ENCODE results near the gene ARL6.

The ARL6 gene, protein sequence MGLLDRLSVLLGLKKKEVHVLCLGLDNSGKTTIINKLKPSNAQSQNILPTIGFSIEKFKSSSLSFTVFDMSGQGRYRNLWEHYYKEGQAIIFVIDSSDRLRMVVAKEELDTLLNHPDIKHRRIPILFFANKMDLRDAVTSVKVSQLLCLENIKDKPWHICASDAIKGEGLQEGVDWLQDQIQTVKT

DNA sequence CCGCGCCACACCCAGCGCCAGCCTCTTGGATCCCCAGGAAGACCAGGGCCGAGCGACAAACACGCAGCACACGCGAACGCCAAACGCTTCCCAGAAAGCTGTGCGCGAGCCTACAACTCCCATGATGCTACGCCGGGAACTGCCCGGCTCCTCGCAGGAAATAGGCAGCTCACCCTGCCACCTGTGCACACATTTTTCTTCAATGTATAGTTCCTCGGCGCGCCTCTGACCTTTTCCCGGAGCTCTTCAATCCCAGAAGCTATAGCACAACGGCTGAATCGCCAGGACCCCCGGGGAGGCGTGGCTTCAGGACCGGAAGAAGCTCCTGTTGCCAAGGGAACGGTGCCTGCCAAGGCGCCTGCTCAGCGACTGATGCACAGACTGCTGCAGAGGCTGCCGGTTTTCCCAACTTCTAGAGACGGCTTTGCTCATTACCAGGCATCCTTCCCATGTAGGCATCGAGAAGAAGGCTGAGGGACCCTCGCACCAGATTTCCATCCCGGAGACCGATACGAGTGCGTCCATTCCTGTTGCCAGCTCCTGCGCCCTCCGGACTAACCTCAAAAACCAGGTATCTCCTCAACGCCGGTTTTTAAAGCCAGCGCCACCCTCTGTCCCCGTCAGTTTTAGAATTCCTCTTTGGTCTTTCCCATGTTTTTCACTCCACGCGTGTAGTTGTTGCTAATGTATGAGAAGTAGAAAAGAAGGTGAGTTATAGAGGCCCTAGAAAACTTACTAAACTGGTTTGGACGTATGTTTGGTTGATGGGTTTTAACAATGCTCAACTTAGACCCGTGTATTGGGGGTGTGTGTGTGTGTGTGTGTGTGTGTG lies at the start of gene ARL6:
Gene ARL6, plus strand, starts transcription at position 352 of the 832 bp plus-strand sequence. CDS start 3,350 bp downstream, outside the sequence.
- peak; percentile 35 to 97 (median 90) for DNase-seq

DNA sequence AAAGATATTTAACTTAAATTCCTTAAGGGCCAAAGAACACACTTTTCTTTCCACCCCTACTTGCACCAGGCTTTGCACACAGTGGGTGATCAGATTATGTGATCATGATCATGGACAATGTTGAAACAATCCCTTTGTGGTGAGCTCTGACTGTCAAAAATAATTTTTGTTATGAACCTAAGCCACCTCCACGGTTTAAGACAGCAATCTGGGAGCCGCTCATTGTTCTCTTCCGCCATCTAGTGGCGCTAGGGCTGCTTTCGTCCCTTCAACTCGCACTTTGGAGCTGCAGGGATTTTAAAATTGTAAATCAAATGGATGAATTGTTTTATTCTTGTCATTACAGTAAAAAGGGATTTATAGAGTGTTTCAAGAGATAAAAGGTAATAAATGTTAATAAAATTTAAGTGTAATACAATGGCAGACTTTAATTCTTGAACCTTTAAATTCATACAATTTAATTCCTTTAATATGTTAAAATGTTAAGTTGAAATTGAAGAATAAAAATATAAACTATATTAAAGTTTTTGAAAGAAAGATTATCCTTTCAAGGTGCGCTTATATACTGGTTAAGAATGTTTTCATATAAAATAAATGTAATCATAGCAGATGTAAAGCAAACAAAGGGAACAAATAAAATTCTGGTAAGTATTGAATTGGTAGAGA lies 45.3 kb upstream of the ARL6 start:
- peak in 42 of 56 donors; percentile 0 to 83 (median 25) for DNase-seq

DNA sequence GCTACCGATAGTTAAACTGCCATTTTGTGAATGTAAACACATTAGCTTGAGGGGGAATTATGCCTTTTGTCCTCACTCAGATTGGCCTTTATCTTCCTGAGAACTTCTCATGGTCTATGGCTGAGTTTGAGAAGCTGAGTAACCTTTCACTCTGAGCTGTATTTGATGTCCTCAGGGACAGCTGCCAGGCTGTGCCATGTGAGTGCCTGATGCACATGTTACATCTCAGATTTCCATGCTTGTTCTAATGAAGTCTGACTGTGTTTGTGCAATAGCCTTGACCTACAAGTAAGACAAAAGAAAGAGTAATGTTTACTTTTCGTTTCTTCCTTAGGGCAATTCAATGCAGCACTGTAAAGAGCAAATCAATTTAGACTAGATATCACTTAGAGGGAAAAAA lies 44.1 kb upstream of the ARL6 start:
- DNase-seq = no peak

DNA sequence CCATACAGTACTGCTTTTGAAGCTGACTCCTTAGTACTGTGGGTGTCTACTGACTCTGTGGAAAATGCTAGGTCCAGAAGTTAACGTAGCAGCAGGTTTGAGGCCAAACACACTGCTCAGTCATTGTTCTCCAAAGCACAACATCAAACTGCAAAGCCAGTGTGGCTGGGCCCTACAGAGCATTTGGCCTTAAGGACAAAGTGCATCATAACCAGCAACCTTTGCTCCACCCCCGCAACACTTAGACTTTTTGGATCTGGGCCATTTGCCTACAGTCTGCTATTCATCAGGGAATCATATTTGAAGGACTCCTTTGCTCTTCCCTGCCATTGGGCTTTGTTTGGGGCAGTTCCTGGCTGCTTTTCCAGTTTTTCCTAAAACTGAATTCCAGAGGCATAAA lies 43.1 kb upstream of the ARL6 start:
- DNase-seq = peak in 1 of 56 donors; percentile 4

DNA sequence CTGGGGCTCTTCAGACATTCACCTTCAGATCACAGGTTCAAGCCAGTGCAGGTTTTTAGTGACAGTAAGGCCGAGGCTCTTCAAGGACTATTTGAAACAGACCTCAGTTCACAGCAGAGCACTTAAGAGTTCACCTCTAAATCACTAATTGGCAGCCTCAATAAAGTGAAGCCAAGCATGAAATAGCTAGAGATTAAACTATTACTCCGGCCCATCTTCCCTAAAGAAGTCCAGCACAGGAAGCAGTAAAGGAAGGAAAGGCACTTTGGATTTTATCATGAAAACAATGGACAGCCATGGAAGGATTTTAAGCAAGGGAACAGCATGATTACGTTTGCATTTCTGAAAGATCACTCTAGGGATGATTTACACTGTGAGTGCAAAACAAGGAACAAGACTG lies 27.6 kb upstream of the ARL6 start:
- DNase-seq = no peak

DNA sequence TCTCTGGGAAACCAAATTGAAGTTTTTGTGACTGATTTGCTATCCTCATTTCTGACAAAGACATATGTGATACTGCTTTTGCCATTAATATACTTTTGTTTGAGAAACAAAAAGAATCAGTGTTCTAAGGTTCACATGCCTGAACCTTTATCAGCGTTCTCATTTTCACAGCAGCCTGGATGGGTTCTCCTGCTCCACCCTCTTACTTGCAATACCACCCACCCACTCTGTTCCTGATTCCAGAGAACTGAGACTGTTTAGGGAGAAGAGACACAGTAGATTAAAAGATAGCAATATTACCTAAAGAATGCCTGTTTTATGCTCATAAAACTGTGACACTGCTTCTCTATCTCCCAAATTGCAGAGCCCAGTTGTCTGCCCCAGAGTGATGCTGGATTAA lies 25.8 kb upstream of the ARL6 start:
- DNase-seq = peak in 1 of 56 donors; percentile 2

DNA sequence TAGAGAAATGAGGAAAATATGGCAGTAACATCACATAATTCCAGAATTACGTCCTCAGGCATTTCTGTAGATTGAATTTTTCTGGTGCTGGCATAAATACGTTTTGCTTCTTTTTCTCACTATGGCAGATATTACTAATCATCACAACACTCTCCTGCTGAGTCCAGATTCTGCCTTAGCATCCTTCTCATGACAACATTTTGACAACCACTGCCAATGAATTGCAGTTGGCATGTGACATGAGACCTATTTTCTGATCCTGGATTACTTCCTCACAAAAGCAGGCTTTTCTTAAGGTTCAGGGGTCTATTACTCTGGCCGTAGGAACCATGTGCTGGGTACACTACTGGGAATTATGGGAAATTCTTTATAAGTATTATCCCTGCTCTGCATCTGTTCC lies 22.5 kb upstream of the ARL6 start:
- no peak for DNase-seq

DNA sequence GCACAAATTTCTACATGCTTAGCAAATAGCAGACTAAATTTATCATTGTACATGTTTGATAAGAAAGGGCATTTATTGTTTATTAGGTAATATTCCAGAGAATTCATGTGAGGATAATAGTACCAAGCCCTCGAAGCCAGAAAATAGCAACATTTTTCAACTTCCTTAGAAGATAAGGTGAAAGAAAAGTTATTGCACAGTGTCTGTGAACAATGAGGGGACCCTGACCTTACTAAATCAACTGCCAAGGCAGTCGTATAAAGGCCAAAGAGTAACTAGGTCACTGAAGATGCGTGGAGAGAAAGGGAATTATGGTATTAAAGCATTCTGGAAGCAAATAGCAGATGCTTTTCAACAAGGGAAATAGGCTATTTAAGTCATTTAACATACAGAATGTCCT lies 20.3 kb upstream of the ARL6 start:
- no peak for DNase-seq

DNA sequence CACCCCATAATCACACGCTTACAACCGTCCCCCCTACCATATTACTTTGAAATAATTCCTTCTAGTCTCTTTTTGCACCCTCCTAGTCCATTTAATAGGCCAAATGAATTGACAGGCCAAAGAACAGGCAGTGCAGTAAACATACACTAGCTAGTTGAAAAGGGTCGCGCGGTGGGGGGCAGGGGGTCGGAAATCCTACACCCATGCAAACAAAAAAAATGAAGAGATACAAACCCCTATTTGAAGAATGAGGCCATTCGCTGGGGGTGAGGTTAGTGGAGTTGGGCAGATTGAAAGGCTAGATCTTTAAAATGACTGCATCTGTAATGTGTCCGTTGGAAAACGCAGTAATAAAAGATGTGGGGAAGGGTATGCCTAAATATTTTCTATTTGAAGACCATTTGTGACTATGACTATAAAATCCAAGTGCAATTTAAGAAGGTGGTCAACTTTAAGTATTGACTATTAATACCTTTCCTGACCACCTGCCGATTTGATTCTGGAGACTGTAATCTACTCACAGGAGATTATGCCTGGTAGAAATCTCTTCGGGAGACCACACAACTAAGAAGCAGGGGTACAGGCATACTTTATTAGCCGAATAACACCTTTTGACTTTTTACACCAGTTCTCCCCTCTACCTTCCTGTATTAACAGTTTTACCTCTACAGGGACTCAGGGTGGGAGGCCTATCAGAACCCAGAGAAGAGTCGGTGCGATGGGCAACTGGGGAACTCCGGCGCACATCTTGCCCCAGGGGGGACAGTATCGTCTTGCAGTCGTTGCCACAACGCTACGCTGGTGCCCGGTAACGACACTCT lies 762 bp upstream of the ARL6 start:
- peak in 1 of 56 donors; percentile 21 for DNase-seq

DNA sequence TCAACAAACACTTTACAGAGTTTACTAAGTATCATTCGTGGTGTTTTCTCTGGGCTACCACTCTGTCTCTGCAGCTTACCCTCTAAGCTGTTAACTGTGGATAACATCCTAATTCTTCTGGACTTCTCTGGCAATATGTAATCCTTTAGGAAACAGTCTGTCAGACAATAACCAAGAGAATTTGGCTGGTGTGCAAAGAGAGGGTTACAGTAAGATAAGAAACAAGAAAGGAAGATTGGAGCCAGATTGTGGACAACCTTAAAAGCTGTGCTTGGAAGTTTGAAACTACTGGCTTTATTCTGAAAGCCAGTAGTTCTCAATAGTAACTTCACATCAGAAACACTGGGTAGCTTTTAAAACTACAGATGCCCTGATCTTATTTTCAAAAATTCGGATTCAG lies 778 bp downstream of the ARL6 start:
- no peak for DNase-seq

DNA sequence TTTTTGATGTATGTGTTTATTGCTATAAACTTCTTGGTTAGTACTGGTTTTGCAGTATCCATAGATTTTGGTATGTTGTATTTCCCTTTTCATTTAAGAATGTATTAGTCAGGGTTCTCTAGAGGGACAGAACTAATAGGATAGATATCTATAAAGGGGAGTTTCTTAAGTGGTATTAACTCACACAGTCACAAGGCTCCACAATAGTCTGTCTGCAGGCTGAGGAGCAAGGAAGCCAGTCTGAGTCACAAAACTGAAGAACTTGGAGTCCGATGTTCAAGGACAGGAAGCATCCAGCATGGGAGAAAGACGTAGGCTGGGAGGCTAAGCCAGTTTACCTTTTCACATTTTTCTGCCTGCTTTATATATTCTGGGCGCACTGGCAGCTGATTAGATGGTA lies 8.4 kb downstream of the ARL6 start:
- no peak for DNase-seq

DNA sequence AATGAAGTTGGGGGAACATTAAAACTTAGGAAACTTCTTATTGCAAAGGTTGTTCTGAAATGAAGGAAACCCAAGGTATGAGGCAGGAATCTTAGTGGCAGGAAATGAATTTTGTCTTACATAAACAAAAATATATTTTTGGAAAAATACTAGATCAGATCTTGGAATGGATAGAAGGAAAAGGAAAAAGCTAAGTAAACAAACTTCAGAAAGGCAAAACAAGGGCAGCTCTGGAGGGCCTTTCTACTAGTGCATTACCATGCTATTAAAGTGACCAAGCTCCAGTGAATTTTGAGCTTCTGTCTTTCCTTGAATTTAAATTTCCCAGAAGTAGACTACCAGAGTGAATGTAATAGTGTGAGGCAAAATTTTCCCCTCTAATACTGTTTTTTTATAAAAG lies 13.6 kb downstream of the ARL6 start:
- DNase-seq = no peak

DNA sequence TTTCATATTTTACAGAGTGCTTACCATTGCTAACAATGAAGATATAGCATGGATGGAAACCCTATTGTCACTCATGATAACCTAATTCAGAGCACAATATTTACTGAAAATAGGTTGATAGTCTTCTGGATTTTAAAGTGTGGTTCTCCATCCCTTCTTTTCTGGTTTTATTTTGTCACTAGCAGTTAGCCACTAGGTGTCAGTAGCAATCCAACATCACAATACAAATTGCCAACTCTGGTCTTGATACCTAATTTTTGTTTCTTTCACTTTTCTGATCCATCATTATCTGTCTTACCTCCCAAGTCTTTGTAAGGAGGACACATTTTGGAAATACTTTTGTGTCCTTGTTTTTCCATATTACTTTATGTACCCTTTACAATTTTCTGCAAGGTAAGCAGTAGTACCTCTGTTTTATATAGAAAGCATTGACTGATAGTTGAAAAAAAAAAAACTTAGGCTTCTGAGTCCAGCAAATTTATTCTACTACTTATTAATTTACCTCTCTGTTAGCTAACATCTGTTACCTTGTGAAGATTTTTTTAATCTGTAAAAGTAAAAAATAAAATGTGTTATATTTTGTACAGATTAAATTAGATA lies 29.0 kb downstream of the ARL6 start:
- DNase-seq = no peak

DNA sequence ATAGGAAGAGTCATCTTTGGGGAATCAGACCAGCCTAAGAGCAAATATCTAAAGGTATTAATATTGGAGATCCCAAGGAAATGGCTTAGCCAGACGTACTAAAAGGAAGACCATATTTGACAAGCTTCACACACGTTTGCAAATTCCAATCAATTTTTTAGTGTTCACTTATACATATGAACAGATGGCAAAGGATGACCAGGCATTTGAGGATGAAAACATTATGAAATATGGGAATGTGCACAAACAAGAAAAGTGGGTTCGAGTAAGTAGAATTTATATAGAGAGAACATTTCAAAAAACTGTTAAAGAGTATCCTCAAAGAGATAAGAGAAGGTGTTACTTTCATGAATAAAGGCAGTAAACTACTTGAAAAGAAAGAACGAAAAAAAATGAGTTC lies 31.4 kb downstream of the ARL6 start:
- DNase-seq = no peak

DNA sequence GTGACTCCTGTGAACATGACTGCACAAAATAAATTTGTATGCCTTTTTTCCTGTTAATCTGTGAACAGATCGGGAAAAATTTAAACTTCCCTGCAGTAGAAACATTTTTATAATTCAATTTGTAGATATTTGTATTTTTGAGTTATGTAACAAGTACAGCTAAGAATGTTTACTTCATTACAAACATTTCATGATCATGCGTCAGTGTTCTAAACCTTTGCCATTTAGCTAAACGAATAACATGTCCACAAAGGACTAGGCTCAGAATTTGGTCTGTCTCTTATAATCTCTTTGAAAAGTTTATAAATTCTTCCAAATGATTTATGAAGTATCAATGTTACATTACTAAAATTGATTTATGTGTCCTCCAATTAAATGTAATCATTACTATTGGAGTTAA lies 39.9 kb downstream of the ARL6 start:
- DNase-seq = no peak

DNA sequence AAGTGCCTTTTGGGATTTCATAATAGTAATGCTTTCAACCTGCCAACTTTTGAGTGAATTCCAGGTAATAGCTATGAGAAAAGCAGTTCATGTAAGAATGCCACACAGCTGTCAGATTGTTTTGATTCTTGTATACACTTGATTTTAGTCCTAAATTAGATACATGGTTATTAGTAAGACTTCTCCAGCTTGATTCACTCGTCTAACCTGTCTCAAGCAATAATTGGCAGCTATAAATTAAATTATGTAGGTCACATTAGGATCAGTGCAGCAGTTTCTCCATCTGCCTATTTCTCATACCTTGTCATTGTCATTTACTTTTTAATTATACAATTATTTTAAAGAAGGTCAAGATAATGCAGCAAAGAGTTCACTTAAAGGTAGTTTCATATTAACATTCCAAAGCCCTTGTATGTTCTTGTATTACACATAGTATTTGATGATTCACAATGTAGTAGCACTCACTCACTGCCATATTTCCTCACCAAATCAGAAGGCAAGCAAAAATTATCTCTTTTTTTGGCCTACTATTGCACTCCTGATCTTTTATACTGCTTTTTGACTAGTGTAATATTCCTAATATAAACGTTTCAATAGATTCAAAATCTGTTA lies 46.3 kb downstream of the ARL6 start:
- no peak for DNase-seq

DNA sequence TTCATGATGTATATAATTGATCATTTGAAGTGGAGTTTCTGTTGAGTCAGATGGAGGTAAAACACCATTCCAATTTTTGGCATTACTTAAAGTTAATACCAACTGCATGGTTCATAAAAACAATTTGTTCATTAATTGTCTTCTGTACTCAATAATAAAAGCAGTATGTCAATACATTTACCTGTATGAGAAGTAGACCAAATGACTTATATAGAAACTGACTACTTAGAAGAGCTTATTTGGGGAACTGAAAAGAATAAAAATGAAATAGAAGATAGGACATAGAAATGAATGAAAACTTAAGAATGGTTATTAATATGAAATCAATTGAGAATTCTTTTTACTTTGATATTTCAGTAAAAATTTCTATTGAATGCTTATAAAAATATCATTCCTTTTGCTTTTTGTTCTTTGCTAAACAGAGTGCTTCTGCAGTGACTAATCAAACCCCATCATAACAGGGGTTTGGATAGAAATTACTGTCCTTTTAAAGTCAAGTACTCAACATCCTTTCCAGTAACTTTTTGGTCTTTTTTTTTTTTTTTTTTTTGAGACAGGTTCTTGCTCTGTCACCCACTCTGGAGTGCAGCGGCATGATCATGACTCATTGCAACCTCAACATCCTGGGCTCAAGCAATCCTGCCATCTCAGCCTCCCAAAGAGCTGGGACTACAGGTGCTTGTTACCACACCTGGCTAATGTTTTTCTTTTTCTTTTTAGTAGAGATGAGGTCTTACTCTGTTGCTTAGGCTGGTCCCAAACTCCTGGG lies 50.8 kb downstream of the ARL6 start:
- DNase-seq = no peak

DNA sequence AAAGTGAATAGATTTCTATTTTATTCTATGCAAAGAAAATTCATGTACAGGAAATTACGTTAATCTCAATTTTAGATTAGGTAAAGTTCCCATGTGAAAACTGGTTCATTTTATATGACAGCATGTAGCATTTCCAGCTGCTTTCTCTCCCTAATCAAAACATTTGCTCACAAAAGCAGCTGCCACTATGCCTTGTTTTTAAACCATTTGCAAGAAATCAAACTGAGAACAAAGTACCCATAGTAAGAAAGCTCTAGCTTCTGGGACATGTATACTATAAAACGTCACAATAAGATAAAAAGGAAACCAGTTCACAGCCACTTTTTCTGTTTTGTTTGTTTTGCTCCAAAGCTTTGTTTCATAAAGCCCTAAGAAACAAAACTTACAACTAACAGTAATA lies 52.3 kb downstream of the ARL6 start:
- DNase-seq = no peak

DNA sequence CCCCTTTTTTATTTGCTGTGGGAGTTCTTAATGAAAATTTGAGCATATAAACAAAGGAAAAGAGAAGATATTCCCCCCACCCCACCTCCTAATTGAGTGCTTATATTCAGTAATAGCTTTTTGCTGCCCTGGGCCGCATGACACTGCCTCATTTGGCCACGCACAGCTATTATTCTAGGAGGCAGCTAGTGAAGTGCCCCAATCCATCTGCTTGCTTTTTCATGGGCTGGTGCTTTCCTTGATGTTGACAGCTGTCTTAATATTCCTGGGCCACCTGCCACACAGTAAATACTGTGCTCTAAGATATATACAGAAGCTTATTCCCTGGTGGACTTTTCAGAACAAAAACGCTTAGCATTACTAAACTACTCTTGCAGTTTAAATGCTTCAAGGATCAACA lies 53.4 kb downstream of the ARL6 start:
- DNase-seq = peak in 2 of 56 donors; percentile 5 to 6

DNA sequence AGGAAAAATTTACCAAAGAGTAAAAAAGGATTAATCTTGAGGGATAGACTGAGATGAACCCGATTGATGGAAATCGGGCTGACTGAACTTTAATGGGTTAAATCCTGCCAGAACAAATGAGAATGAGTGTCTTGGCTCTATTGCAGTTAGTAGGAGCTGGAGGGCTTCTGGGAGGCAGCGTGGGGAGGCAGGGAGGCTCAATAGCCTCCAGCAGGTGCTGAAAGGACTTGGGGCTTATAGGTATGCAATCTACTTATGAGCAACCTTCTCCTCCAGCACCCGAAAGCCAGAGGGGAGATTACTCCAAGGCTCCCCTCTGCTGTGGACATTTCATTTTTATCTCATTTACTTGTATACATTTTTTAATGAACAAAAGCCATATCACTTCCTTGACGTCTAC lies 56.2 kb downstream of the ARL6 start:
- DNase-seq = no peak

Data from nucleus accumbens (tissue), 56 donors.